CD8-positive, alpha-beta memory T cell (primary cell): ENCODE measurements around the gene GLE1. TPM values are rescaled to one million over a fixed set of nuclear protein-coding genes. Genes with fewer than 3 reads are reported as not detected.

Experiments
- CTCF ChIA-PET: fragments of 350-600 bp; sonication (Branson Sonifier 250); formaldehyde crosslinking; loops from one replicate; lab custom pipeline; 2021; ENCODE audit warnings: antibody characterized with exemption; lab: Charles Lee
- POLR2A ChIA-PET: fragments of 350-600 bp; sonication (Branson Sonifier 250); formaldehyde crosslinking; loops from one replicate; lab custom pipeline; 2021; ENCODE audit warnings: antibody characterized with exemption; lab: Charles Lee
- DNase-seq, 5 donors: peaks; one replicate each; pipeline versions ENCODE4 v3.0.0 to v3.0.0-alpha.2; 2020 to 2022; ENCODE audit warnings: mixed read lengths in 1 of 5
- H3K27ac ChIP-seq: one replicate; pipeline ENCODE4 v1.7.0; 2013; ENCODE audit warnings: low read depth, mild to moderate bottlenecking, low read length, moderate library complexity
- H3K27me3 ChIP-seq: 2 replicates; pipeline ENCODE4 v1.7.0; 2013; ENCODE audit warnings: low read length, mild to moderate bottlenecking; ENCODE audit not compliant: insufficient read depth, poor library complexity, severe bottlenecking
- H3K36me3 ChIP-seq: 2 replicates; pipeline ENCODE4 v1.7.0; 2013; ENCODE audit warnings: mild to moderate bottlenecking, low read length, moderate library complexity; ENCODE audit not compliant: insufficient read depth
- H3K4me1 ChIP-seq: 2 replicates; pipeline ENCODE4 v1.7.0; 2013; ENCODE audit warnings: mild to moderate bottlenecking, low read length, moderate library complexity; ENCODE audit not compliant: insufficient read depth
- H3K4me3 ChIP-seq: 2 replicates; pipeline ENCODE4 v1.7.0; 2013; ENCODE audit warnings: mild to moderate bottlenecking, low read length
- H3K9me3 ChIP-seq: 2 replicates; pipeline ENCODE4 v1.7.0; 2013; ENCODE audit warnings: mild to moderate bottlenecking, low read length
- H3K27ac Mint-ChIP-seq, 8 donors: one replicate each; pipeline ENCODE4 v1.8.0; 2020 to 2021; ENCODE audit warnings: mixed read lengths in 8 of 8, mild to moderate bottlenecking in 6 of 8, inconsistent platforms in 3 of 8, moderate library complexity in 3 of 8
- H3K27me3 Mint-ChIP-seq, 2 donors: one replicate each; pipeline ENCODE4 v1.8.0; 2020 to 2021; ENCODE audit warnings: mixed read lengths in 2 of 2, mild to moderate bottlenecking in 1 of 2, moderate library complexity in 1 of 2
- H3K36me3 Mint-ChIP-seq, 3 donors: one replicate each; pipeline ENCODE4 v1.8.0; 2020 to 2021; ENCODE audit warnings: mixed read lengths in 3 of 3, inconsistent platforms in 1 of 3, mild to moderate bottlenecking in 1 of 3
- H3K4me1 Mint-ChIP-seq, 3 donors: one replicate each; pipeline ENCODE4 v1.8.0; 2020 to 2021; ENCODE audit warnings: mixed read lengths in 3 of 3, inconsistent platforms in 1 of 3, mild to moderate bottlenecking in 1 of 3
- H3K4me3 Mint-ChIP-seq, 7 donors: one replicate each; pipeline ENCODE4 v1.8.0; 2020 to 2021; ENCODE audit warnings: mixed read lengths in 7 of 7, mild to moderate bottlenecking in 6 of 7, moderate library complexity in 4 of 7, inconsistent platforms in 2 of 7
- H3K9me3 Mint-ChIP-seq, 5 donors: one replicate each; pipeline ENCODE4 v1.8.0; 2020 to 2022; ENCODE audit warnings: mixed read lengths in 5 of 5, mild to moderate bottlenecking in 3 of 5, moderate library complexity in 2 of 5, inconsistent platforms in 1 of 5
- polyA plus RNA-seq: library from polyadenylated mRNA; unstranded; fragments of 300-500 nt; fragmentation: Illumina TruSeq; gene quantifications from one replicate; pipeline ENCODE4 v1.2.3, GENCODE V29; 2021
- total RNA-seq, 2 experiments: library from RNA; stranded (reverse); gene quantifications; one replicate each; pipeline ENCODE4 v1.2.3, GENCODE V29; 2021

GLE1 gene
- total and polyA plus RNA-seq, 3 experiments from 2014 or later = 35.1 to 51.9 (median 48.7) TPM

DNA sequence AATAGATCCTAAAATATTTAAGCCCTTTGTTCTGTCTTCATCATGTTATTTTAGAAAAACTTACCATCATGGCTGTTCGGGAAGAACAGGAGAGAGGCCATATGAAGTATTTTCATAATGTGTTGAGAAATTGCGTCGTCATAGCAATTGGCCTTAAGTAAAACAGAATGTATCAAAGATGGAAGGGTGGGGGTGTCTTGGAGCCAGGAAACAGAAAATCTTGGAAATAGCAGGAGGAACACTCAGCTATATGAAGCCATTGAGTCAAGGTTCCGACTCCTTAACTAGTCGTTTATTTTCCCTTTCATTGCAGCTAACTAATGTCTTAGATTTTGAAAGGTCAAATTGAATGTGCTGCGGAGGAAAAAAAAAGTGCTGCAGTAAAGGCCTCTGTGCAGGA lies 49.2 kb downstream of the GLE1 start:
- Mint-ChIP-seq H3K27ac (no peak overlapping the region), H3K27me3 (peaks cover 0 to 2% of the 10 kb centered on the region in 2 donors), H3K9me3 (no peaks in the 10 kb centered on the region), H3K4me3 (no peak overlapping the region), H3K36me3 (peaks cover 0 to 7% (median 0%) of the 10 kb centered on the region in 3 donors), H3K4me1 (peaks cover 30 to 50% (median 42%) of the 10 kb centered on the region in 3 donors)
- no peak for DNase-seq
- ChIA-PET POLR2A (interaction anchor here (0.7 kb wide), 1 partner anchor 22 kb away, joined by 6 read pairs; no protein-coding TSS in a partner anchor), CTCF (interaction anchor here (1.5 kb wide), 1 partner anchor 45 kb away, joined by 4 read pairs; no protein-coding TSS in a partner anchor)
- Histone ChIP-seq H3K9me3 (no peaks in the 10 kb centered on the region), H3K36me3 (no peaks in the 10 kb centered on the region), H3K4me1 (peaks cover 76% of the 10 kb centered on the region), H3K27me3 (no peaks in the 10 kb centered on the region), H3K4me3 (peak overlapping the region; percentile 75), H3K27ac (no peak overlapping the region)

DNA sequence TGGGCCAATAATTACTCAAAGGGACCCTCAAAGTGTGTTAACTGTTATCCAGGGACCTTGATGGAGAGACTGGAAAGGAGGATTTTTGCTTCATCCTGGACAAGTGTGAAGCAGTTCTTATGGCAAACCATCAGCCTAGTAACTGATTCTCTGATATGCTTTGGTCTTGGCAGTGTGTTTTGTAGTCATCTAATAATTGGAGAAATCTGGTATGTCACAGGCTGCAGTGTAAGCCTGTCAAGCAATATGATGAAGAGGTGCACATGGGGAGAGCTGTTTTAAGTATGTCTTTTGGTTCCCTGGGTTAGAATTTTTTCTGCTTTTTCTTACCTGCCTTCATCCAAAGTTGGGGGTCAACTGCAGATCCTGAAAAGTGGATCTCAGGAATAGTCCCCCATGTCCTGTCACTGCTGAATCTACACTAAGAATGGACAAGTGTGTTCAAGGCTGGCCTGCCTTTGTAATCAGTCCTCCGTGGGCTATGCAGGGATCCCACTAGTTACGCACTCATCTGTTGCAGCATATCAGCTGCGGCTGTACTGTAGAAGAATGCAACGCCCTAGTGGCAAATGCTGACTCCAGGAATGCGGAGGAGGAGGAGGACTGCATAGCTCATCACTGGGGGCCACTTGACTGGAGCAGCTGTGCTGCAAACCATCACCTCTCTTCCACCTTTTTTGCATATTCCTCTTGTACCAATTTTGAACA lies 49.8 kb downstream of the GLE1 start:
- peak in 2 of 5 donors; percentile 14 to 25 for DNase-seq
- POLR2A ChIA-PET = interaction anchor here (0.5 to 0.6 kb wide), 2 partner anchors 49 to 215 kb away, joined by 3 to 4 read pairs; no protein-coding TSS in a partner anchor

GRCh38 chr9:128555180-128555721 lies 50.7 kb downstream of the GLE1 start:
- H3K27me3 Mint-ChIP-seq = peaks cover 0 to 2% of the 10 kb centered on the region in 2 donors

More for the DNA sequence above, 49.8 kb downstream of the GLE1 start:
- peaks cover 81% of the 10 kb centered on the region for H3K4me1 ChIP-seq
- no peaks in the 10 kb centered on the region for H3K9me3 ChIP-seq
- Mint-ChIP-seq H3K4me1 (peaks cover 36 to 56% (median 47%) of the 10 kb centered on the region in 3 donors), H3K9me3 (no peaks in the 10 kb centered on the region), H3K27me3 (peaks cover 0 to 2% of the 10 kb centered on the region in 2 donors), H3K27ac (no peak overlapping the region), H3K4me3 (no peak overlapping the region), H3K36me3 (peaks cover 0 to 11% (median 0%) of the 10 kb centered on the region in 3 donors)
- no peaks in the 10 kb centered on the region for H3K36me3 ChIP-seq
- no peak overlapping the region for H3K27ac ChIP-seq
- no peaks in the 10 kb centered on the region for H3K27me3 ChIP-seq
- peak overlapping the region; percentile 75 for H3K4me3 ChIP-seq
- CTCF ChIA-PET = interaction anchor here (1.5 kb wide), 1 partner anchor 46 kb away, joined by 4 read pairs; no protein-coding TSS in a partner anchor

GRCh38 chr9:128556276-128556675 lies 51.8 kb downstream of the GLE1 start:
- H3K27ac Mint-ChIP-seq = peak overlapping the region in 5 of 8 donors; percentile 29 to 89 (median 52)

More at GRCh38 chr9:128555180-128555721, 50.7 kb downstream of the GLE1 start:
- CTCF ChIA-PET = no interaction called here
- Histone ChIP-seq H3K4me3 (no peak overlapping the region), H3K4me1 (peaks cover 79% of the 10 kb centered on the region), H3K36me3 (no peaks in the 10 kb centered on the region), H3K9me3 (no peaks in the 10 kb centered on the region), H3K27me3 (no peaks in the 10 kb centered on the region), H3K27ac (no peak overlapping the region)
- Mint-ChIP-seq H3K4me1 (peaks cover 34 to 52% (median 42%) of the 10 kb centered on the region in 3 donors), H3K4me3 (no peak overlapping the region), H3K36me3 (peaks cover 0 to 11% (median 0%) of the 10 kb centered on the region in 3 donors), H3K9me3 (no peaks in the 10 kb centered on the region), H3K27ac (peak overlapping the region in 1 of 8 donors; percentile 61)
- DNase-seq = no peak
- POLR2A ChIA-PET = interaction anchor here (0.6 kb wide), 1 partner anchor 50 kb away, joined by 3 read pairs; no protein-coding TSS in a partner anchor

DNA sequence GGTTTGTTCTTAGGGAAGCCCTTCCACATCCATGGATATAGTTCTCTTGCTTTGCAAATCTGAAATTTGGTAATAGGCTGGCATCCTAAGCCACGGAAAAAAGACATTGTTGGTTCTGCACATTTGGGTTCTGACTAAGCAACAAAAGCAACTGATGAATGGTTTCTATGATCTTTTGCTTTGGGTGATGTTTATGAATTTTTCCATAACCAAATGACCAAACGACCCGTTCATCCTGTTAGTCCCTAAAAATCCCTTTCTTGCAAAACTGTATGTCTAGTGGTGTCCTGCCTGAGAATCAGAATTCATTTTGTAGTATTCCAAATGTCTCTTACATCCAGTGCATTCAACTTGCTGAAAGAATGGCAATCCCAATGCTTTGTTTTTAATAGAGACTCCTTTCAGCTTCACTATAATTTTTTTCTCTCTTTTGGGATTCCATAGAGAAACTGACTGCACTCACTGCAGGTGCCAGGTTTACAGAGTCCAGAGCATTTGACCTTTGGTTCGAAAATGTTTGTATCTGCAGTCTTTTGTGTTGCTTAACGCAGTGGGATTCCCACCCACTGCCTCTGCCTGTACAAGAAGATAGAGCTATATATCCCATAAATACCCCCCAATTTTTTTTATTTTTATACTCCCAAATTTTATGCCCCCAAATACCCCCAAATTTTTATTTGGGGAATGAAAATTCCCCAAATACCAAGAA lies 52.6 kb downstream of the GLE1 start:
- Mint-ChIP-seq H3K36me3 (peaks cover 0 to 10% (median 0%) of the 10 kb centered on the region in 3 donors), H3K4me3 (peak overlapping the region in 6 of 7 donors; percentile 13 to 70 (median 60)), H3K9me3 (no peaks in the 10 kb centered on the region), H3K27ac (peak overlapping the region in 7 of 8 donors; percentile 5 to 85 (median 52)), H3K27me3 (no peaks in the 10 kb centered on the region), H3K4me1 (peaks cover 21 to 40% (median 29%) of the 10 kb centered on the region in 3 donors)
- no peak overlapping the region for H3K4me3 ChIP-seq
- no peak overlapping the region for H3K27ac ChIP-seq
- H3K27me3 ChIP-seq = no peaks in the 10 kb centered on the region
- DNase-seq = no peak
- peaks cover 61% of the 10 kb centered on the region for H3K4me1 ChIP-seq
- CTCF ChIA-PET = interaction anchor here (1.8 kb wide), 1 partner anchor 14 kb away, joined by 4 read pairs; no protein-coding TSS in a partner anchor
- H3K36me3 ChIP-seq = no peaks in the 10 kb centered on the region
- POLR2A ChIA-PET = interaction anchor here (1.2 kb wide), 1 partner anchor 62 kb away, joined by 6 read pairs; no protein-coding TSS in a partner anchor
- H3K9me3 ChIP-seq = no peaks in the 10 kb centered on the region

More at GRCh38 chr9:128556276-128556675, 51.8 kb downstream of the GLE1 start:
- Histone ChIP-seq H3K36me3 (no peaks in the 10 kb centered on the region), H3K4me3 (no peak overlapping the region), H3K27me3 (no peaks in the 10 kb centered on the region), H3K27ac (no peak overlapping the region), H3K9me3 (no peaks in the 10 kb centered on the region), H3K4me1 (peaks cover 68% of the 10 kb centered on the region)
- H3K36me3 Mint-ChIP-seq = peaks cover 0 to 11% (median 0%) of the 10 kb centered on the region in 3 donors
- POLR2A ChIA-PET = no interaction called here
- DNase-seq = no peak
- H3K4me1 Mint-ChIP-seq = peaks cover 23 to 42% (median 33%) of the 10 kb centered on the region in 3 donors
- CTCF ChIA-PET = interaction anchor here (1.8 kb wide), 1 partner anchor 13 kb away, joined by 4 read pairs; no protein-coding TSS in a partner anchor
- no peaks in the 10 kb centered on the region for H3K9me3 Mint-ChIP-seq
- peak overlapping the region in 5 of 7 donors; percentile 13 to 70 (median 61) for H3K4me3 Mint-ChIP-seq
- peaks cover 0 to 2% of the 10 kb centered on the region in 2 donors for H3K27me3 Mint-ChIP-seq

DNA sequence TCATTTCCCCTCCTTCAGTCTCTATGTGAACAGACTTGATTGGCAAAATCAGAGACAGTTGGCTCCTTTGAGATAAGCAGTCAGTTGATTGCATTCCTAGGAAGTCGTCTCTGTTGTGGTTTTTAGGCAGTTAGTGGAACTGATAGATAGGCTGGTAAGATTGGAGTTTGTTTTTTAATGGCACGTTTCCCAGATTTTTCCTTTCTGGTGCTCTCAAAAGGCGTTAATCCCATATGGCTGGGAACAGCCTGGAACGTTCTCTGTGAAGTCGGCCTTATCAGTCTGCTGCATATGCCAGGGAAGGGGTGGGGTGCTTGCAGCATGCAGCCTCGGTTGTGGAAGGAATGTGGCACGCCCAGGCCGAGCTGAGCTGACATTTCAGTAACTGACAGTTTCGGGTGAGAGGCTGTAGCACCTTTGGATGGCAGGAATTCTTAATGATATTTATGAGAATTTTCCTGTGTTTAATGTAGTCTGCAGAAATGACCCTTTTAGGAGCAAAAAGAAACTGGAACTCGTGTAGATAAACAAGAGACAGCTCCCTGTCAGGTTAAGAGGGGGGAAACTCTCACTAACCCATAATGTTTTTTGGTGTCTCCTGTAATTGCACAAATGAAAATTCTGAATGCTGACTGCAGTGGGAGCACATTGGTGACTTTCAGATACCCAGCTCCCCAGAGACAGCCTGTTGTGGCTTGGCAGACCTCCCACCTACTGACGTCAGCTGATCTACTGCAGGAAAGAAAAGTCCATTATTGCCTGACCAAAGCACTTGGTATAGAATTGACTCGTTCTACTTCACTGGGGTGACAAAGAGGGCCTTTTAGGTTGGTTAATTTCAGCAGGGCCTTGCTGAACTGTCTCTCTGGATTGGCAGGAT lies 54.2 kb downstream of the GLE1 start:
- Mint-ChIP-seq H3K4me1 (peaks cover 30 to 43% (median 33%) of the 10 kb centered on the region in 3 donors), H3K27ac (peak overlapping the region; percentile 58 to 96 (median 87)), H3K9me3 (no peaks in the 10 kb centered on the region), H3K4me3 (peak overlapping the region; percentile 9 to 80 (median 67)), H3K36me3 (peaks cover 0 to 18% (median 0%) of the 10 kb centered on the region in 3 donors), H3K27me3 (no peaks in the 10 kb centered on the region)
- ChIA-PET CTCF (interaction anchor here (0.9 kb wide), 1 partner anchor 21 kb away, joined by 3 read pairs; no protein-coding TSS in a partner anchor), POLR2A (interaction anchor here (0.5 to 0.6 kb wide), 2 partner anchors 9 to 131 kb away, joined by 3 to 4 read pairs; no protein-coding TSS in a partner anchor)
- Histone ChIP-seq H3K27me3 (no peaks in the 10 kb centered on the region), H3K27ac (no peak overlapping the region), H3K36me3 (no peaks in the 10 kb centered on the region), H3K9me3 (no peaks in the 10 kb centered on the region), H3K4me3 (peak overlapping the region; percentile 9), H3K4me1 (peaks cover 55% of the 10 kb centered on the region)
- peak in 4 of 5 donors; percentile 25 to 72 (median 53) for DNase-seq
